Urinary bladder (tissue), 4 donors: ENCODE measurements around the gene TBC1D23. TPM values are rescaled to one million over a fixed set of nuclear protein-coding genes. Genes with fewer than 3 reads are reported as not detected.
"Not testable (repeated sequence)": the region's sequence is repeated elsewhere in the genome, so short reads cannot be mapped to it uniquely, and the experiment has no call there.

Source experiments
- DNase-seq: peaks from one replicate; pipeline ENCODE4 v3.0.0-alpha.2; 2015; ENCODE audit errors: extremely low spot score
- H3K27ac ChIP-seq: one replicate; pipeline ENCODE4 v1.5.1; 2013; ENCODE audit warnings: low read depth, mild to moderate bottlenecking, moderate library complexity
- H3K36me3 ChIP-seq: one replicate; pipeline ENCODE4 v1.6.1; 2013; ENCODE audit warnings: mild to moderate bottlenecking, moderate library complexity; ENCODE audit not compliant: insufficient read depth
- H3K4me1 ChIP-seq: one replicate; pipeline ENCODE4 v1.6.1; 2013; ENCODE audit warnings: mild to moderate bottlenecking, moderate library complexity; ENCODE audit not compliant: insufficient read depth
- H3K4me3 ChIP-seq: one replicate; pipeline ENCODE4 v1.5.1; 2013; ENCODE audit warnings: low read depth, low read length
- WGBS: extraction: QIAGEN DNeasy Blood & Tissue Kit; methylation state at CpG from one replicate; pipeline ENCODE4 v1.1.7; 2013; 5-methylcytosine and 5-hydroxymethylcytosine counted together
- polyA plus RNA-seq: library from polyadenylated mRNA; stranded (reverse); fragments of 200-250 nt; gene quantifications from one replicate; pipeline ENCODE4 v1.2.3, GENCODE V29; 2013
- total RNA-seq: library from RNA; depleted of rRNA; stranded (reverse); fragments of >200 nt; gene quantifications from one replicate; pipeline ENCODE4 v1.2.3, GENCODE V29; 2014
- donor health status: healthy with polysubstance abuse.
- donor health status: healthy.

The TBC1D23 gene
- total and polyA plus RNA-seq, 2 donors = 16.2 to 104 TPM

- Histone ChIP-seq H3K4me1 (no peaks in the 10 kb centered on the region), H3K36me3 (no peaks in the 10 kb centered on the region), H3K27ac (peak overlapping the region; percentile 55), H3K4me3 (peak overlapping the region; percentile 61)
- no peak for DNase-seq
- WGBS = 47% methylated on average over 14 of the region's 14 CpGs
These were observed 73.2 kb downstream of the TBC1D23 start for GRCh38 chr3:100333970-100334487.

GRCh38 chr3:100334488-100335351 is 73.9 kb downstream of the TBC1D23 start, which contains the start of gene NIT2:
NIT2 (plus strand) TSS chr3:100334757; CDS start chr3:100334792, 35 bp downstream.
- under 1% methylated on average over 77 of the region's 77 CpGs for WGBS
- Histone ChIP-seq H3K4me1 (no peaks in the 10 kb centered on the region), H3K4me3 (peak within 1 kb of the TSS; percentile 61), H3K36me3 (peaks cover under 1% of the 10 kb centered on the region), H3K27ac (peak within 1 kb of the TSS; percentile 55)
- peak; percentile 50 for DNase-seq

DNA sequence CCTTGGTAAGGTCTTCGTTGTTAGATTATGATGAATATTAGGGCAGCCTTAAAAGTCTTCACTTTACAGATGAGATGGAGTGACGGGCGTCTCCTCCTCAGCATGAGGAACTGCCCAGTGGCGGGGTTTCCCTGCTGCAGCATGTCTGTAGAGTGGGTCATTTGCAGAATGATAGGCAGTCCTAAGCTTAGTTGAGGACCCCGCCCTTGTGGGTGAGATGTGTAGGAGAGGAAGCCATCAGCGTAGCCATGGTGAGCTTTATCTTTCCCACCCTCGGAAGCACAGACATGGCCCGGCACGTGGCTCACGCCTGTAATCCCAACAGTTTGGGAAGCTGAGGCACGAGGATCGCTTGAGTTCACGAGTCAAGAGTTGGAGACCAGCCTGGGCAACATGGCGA is 74.6 kb downstream of the TBC1D23 start:
- no peak for DNase-seq
- H3K4me3 ChIP-seq = no peak overlapping the region
- 77% methylated on average over 14 of the region's 14 CpGs for WGBS
- peaks cover 5% of the 10 kb centered on the region for H3K36me3 ChIP-seq
- no peaks in the 10 kb centered on the region for H3K4me1 ChIP-seq
- no peak overlapping the region for H3K27ac ChIP-seq

DNA sequence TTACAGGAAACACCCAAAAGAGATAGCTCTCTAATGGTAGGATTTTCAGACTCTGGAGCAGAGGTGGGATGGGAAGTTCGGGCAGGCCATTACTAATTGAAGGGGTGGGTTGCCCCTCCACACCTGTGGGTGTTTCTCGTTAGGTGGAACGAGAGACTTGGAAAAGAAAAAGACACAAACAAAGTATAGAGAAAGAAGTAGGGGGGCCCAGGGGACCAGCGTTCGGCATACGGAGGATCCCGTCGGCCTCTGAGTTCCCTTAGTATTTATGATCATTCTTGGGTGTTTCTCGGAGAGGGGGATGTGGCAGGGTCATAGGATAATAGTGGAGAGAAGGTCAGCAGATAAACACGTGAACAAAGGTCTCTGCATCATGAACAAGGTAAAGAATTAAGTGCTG is 75.4 kb downstream of the TBC1D23 start:
- 94% methylated on average over 10 of the region's 10 CpGs for WGBS
- H3K36me3 ChIP-seq, H3K27ac ChIP-seq, H3K4me1 ChIP-seq, H3K4me3 ChIP-seq, DNase-seq: not testable (repeated sequence)

DNA sequence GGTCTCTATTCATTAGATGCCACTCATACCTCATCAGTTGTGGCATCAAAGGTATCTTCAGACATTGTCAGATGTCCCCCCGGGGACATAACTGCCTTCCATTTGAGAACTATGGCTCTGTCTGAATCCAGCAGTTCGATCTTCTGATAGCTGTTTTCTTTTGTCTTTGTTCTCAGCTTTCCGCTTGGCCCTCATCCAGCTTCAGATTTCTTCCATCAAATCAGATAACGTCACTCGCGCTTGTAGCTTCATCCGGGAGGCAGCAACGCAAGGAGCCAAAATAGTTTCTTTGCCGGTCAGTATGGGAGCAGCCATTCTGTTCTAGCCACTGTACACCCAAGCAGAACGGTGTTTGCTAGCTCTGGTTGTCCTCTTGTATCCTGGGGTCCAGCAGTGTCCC is 78.1 kb downstream of the TBC1D23 start:
- DNase-seq = no peak
- Histone ChIP-seq H3K4me3 (no peak overlapping the region), H3K27ac (no peak overlapping the region), H3K36me3 (peaks cover 7% of the 10 kb centered on the region), H3K4me1 (no peaks in the 10 kb centered on the region)
- 87% methylated on average over 10 of the region's 10 CpGs for WGBS

GRCh38 chr3:100339786-100340185 is 79.0 kb downstream of the TBC1D23 start:
- no peaks in the 10 kb centered on the region for H3K4me1 ChIP-seq
- H3K27ac ChIP-seq = no peak overlapping the region
- peaks cover 7% of the 10 kb centered on the region for H3K36me3 ChIP-seq
- DNase-seq = no peak
- H3K4me3 ChIP-seq = no peak overlapping the region
- WGBS = 95% methylated on average over 5 of the region's 5 CpGs

GRCh38 chr3:100340527-100340926 is 79.7 kb downstream of the TBC1D23 start:
- no peaks in the 10 kb centered on the region for H3K4me1 ChIP-seq
- peaks cover 7% of the 10 kb centered on the region for H3K36me3 ChIP-seq
- no peak overlapping the region for H3K4me3 ChIP-seq
- no peak overlapping the region for H3K27ac ChIP-seq
- DNase-seq = no peak
- 95% methylated on average over 1 of the region's 1 CpG for WGBS

GRCh38 chr3:100348727-100349126 is 87.9 kb downstream of the TBC1D23 start:
- no peaks in the 10 kb centered on the region for H3K4me1 ChIP-seq
- no peak overlapping the region for H3K27ac ChIP-seq
- H3K4me3 ChIP-seq = no peak overlapping the region
- WGBS = 95% methylated on average over 5 of the region's 5 CpGs
- DNase-seq = no peak
- peaks cover 9% of the 10 kb centered on the region for H3K36me3 ChIP-seq

- not testable (repeated sequence) for DNase-seq, H3K4me1 ChIP-seq, H3K27ac ChIP-seq, H3K4me3 ChIP-seq
- H3K36me3 ChIP-seq = peaks cover 11% of the 10 kb centered on the region
- 100% methylated on average over 1 of the region's 2 CpGs for WGBS
These were observed 91.0 kb downstream of the TBC1D23 start for GRCh38 chr3:100351770-100352169.

DNA sequence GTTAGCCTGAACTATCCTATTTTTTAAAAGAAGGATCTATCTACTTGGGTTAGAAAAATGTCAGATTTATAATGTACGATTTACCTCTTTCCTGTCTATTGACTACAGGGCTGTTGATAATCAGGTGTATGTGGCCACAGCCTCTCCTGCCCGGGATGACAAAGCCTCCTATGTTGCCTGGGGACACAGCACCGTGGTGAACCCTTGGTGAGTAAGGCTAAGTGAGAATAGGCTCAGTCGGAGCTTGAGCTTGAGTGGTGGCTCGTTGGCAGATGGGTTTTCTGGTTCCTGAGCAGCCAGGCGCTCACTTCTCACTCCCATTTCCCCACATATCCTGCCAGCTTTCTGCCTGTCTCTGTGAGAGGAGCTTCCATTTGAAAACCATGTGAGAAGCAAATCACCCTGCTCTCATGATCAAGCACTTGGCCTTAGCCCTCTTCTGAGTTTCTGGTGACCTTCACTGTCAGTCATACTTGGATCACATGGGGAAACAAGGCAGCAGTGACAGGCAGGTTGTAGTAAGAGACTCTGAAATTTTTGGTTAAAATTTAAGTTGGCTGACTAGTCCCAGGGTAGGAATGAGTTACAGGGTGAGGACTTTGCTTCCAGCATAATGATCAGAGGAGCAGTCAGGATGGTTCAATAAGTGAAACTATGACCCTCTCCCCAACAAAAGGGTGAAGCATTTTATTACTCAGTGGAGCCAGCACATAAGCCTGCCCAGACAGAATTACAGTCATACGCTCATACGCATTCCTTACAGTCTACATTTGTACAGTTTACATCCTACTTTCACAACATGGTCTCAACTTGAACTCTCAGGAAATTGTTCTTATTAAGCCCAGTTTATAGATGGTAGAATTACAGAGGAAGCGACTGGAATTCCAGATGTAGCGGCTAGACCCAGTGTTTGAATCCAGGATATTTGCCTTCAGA is 91.8 kb downstream of the TBC1D23 start:
- Histone ChIP-seq H3K27ac (no peak overlapping the region), H3K36me3 (peaks cover 11% of the 10 kb centered on the region), H3K4me3 (no peak overlapping the region), H3K4me1 (no peaks in the 10 kb centered on the region)
- DNase-seq = no peak
- WGBS = 85% methylated on average over 10 of the region's 10 CpGs

DNA sequence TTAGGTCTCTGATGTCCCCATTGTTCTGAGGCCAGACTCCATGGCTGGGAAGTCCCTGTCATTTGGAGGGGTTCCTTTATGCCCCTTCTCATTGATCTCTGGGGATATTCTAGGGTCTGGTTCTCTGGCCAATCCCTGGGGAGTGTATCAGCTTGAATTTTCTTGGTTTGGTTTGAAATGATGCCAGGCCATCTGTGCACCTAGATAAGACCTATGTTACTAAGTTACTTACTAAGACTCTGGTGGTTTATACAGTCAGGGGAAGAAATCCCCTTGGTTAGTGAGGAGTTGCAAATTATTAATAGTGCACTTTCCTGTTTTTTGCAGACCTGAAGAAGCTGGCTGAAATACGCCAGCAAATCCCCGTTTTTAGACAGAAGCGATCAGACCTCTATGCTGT is 94.1 kb downstream of the TBC1D23 start:
- no peaks in the 10 kb centered on the region for H3K4me1 ChIP-seq
- DNase-seq = no peak
- peaks cover 8% of the 10 kb centered on the region for H3K36me3 ChIP-seq
- WGBS = 84% methylated on average over 3 of the region's 3 CpGs
- no peak overlapping the region for H3K27ac ChIP-seq
- H3K4me3 ChIP-seq = no peak overlapping the region

GRCh38 chr3:100358413-100358812 is 97.6 kb downstream of the TBC1D23 start:
- H3K36me3 ChIP-seq = peaks cover 2% of the 10 kb centered on the region
- no peak for DNase-seq
- H3K27ac ChIP-seq = no peak overlapping the region
- WGBS = 95% methylated on average over 2 of the region's 2 CpGs
- H3K4me1 ChIP-seq = no peaks in the 10 kb centered on the region
- H3K4me3 ChIP-seq = no peak overlapping the region

- H3K36me3 ChIP-seq = peaks cover 2% of the 10 kb centered on the region
- 91% methylated on average over 3 of the region's 3 CpGs for WGBS
- DNase-seq = no peak
- no peak overlapping the region for H3K4me3 ChIP-seq
- H3K27ac ChIP-seq = no peak overlapping the region
- no peaks in the 10 kb centered on the region for H3K4me1 ChIP-seq
These were observed 98.2 kb downstream of the TBC1D23 start for GRCh38 chr3:100359035-100359434.
